ENCODE data around the gene CTF1.

GRCh38 chr16:30923554-30924075, 27.2 kb downstream of the CTF1 start, which contains the start of gene FBXL19:
- TF ChIP-seq POLR2A (IDR thresholded peaks at IDR 0.05; ENCODE audit: borderline replicate concordance, extremely low read depth, insufficient read depth, insufficient read length) (peak; percentile 2), CTCF (IDR thresholded peaks at IDR 0.05 in 2 of 3, conservative IDR thresholded peaks at IDR 0.05 in 1 of 3; ENCODE audit: borderline replicate concordance in 1 of 3, insufficient read depth in 1 of 3, low read depth in 2 of 3, low read length in 2 of 3) (no peak), MAX (IDR thresholded peaks at IDR 0.05) (no peak), REST (IDR thresholded peaks at IDR 0.05; ENCODE audit: low read depth) (no peak)

Data from HCT116 (cell line).